Activated B cell treated with CpG ODN at 0.5 μM for 24 hours (primary cell): ENCODE results near the gene UBE2E2. TPM values are rescaled to one million over a fixed set of nuclear protein-coding genes. Genes with fewer than 3 reads are reported as not detected.

Experiments
- ATAC-seq: fragments of 200-7000 bp; cut with Tn5 transposase; one replicate; pipeline ENCODE4 v1.10.0; 2021; ENCODE audit warnings: low read depth, mild to moderate bottlenecking, moderate library complexity
- CTCF ChIA-PET: fragments of 350-600 bp; sonication (Branson Sonifier 250); formaldehyde crosslinking; loops from one replicate; lab custom pipeline; 2021; ENCODE audit warnings: antibody characterized with exemption; lab: Charles Lee
- POLR2A ChIA-PET: fragments of 350-600 bp; sonication (Branson Sonifier 250); formaldehyde crosslinking; loops from one replicate; lab custom pipeline; 2021; ENCODE audit warnings: antibody characterized with exemption; lab: Charles Lee
- DNase-seq: peaks from one replicate; pipeline ENCODE4 v3.0.0; 2022
- H3K27ac Mint-ChIP-seq: one replicate; pipeline ENCODE4 v1.8.0; 2020; ENCODE audit warnings: mixed read lengths
- H3K27me3 Mint-ChIP-seq: one replicate; pipeline ENCODE4 v1.8.0; 2021; ENCODE audit warnings: mixed read lengths
- H3K36me3 Mint-ChIP-seq: one replicate; pipeline ENCODE4 v1.8.0; 2021; ENCODE audit warnings: low read depth, mixed read lengths
- H3K4me1 Mint-ChIP-seq: one replicate; pipeline ENCODE4 v1.8.0; 2021; ENCODE audit warnings: mixed read lengths
- H3K4me3 Mint-ChIP-seq: one replicate; pipeline ENCODE4 v1.8.0; 2020; ENCODE audit warnings: mild to moderate bottlenecking, mixed read lengths
- H3K9me3 Mint-ChIP-seq: one replicate; pipeline ENCODE4 v1.8.0; 2020; ENCODE audit warnings: mixed read lengths
- intact Hi-C: fragments of 100-400 bp; cut with micrococcal nuclease; formaldehyde crosslinking; loops from one replicate; pipeline ENCODE4 v1.15.1; 2024
- total RNA-seq: library from RNA; stranded (reverse); gene quantifications from 2 replicates; pipeline ENCODE4 v1.2.3, GENCODE V29; 2022
- TF ChIP-seq, protein P1 (sequence below): fragments of 200-600 bp; IDR thresholded peaks from one replicate; pipeline ENCODE4 v1.8.0; 2022; ENCODE audit warnings: antibody characterized with exemption, mild to moderate bottlenecking

The UBE2E2 gene
- total RNA-seq, 1 donor from 2014 or later: 48.5 TPM

DNA sequence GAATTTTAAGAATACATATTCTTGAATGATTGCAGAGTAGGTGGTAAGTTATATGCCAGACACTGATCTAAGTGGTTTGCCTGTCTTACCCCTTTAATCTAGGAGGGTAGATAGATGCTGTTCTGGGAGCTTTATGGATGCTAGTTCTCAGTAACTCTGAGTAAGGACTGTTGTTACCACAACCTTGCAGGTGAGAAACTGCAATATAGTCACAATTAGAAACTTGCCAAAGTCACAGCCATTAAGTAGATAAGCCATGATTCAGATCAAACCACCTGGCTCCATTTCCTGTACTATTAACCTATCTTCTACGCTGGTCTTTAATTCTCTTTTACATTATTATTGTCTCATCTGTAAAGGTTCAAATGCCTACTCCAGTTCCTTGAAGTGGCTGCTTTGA, 46.8 kb downstream of the UBE2E2 start:
- DNase-seq (no peak), ATAC-seq (no peak)
- H3K4me3 Mint-ChIP-seq: no peak overlapping the region
- peaks cover 49% of the 10 kb centered on the region for H3K4me1 Mint-ChIP-seq
- intact Hi-C loops: no loop called here
- ChIA-PET POLR2A (no interaction called here), CTCF (no interaction called here)
- TF ChIP-seq, protein P1, sequence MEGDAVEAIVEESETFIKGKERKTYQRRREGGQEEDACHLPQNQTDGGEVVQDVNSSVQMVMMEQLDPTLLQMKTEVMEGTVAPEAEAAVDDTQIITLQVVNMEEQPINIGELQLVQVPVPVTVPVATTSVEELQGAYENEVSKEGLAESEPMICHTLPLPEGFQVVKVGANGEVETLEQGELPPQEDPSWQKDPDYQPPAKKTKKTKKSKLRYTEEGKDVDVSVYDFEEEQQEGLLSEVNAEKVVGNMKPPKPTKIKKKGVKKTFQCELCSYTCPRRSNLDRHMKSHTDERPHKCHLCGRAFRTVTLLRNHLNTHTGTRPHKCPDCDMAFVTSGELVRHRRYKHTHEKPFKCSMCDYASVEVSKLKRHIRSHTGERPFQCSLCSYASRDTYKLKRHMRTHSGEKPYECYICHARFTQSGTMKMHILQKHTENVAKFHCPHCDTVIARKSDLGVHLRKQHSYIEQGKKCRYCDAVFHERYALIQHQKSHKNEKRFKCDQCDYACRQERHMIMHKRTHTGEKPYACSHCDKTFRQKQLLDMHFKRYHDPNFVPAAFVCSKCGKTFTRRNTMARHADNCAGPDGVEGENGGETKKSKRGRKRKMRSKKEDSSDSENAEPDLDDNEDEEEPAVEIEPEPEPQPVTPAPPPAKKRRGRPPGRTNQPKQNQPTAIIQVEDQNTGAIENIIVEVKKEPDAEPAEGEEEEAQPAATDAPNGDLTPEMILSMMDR: no peak
- H3K27me3 Mint-ChIP-seq: no peaks in the 10 kb centered on the region
- H3K36me3 Mint-ChIP-seq: peaks cover 2% of the 10 kb centered on the region
- no peaks in the 10 kb centered on the region for H3K9me3 Mint-ChIP-seq
- H3K27ac Mint-ChIP-seq: no peak overlapping the region

GRCh38 chr3:23252122-23252521, 49.0 kb downstream of the UBE2E2 start:
- ATAC-seq: no peak
- H3K4me1 Mint-ChIP-seq: peaks cover 60% of the 10 kb centered on the region
- TF ChIP-seq, protein P1: no peak
- H3K27ac Mint-ChIP-seq: no peak overlapping the region
- H3K9me3 Mint-ChIP-seq: no peaks in the 10 kb centered on the region
- peaks cover 2% of the 10 kb centered on the region for H3K36me3 Mint-ChIP-seq
- intact Hi-C loops: no loop called here
- no peak for DNase-seq
- H3K4me3 Mint-ChIP-seq: no peak overlapping the region
- H3K27me3 Mint-ChIP-seq: no peaks in the 10 kb centered on the region
- ChIA-PET CTCF (no interaction called here), POLR2A (no interaction called here)

DNA sequence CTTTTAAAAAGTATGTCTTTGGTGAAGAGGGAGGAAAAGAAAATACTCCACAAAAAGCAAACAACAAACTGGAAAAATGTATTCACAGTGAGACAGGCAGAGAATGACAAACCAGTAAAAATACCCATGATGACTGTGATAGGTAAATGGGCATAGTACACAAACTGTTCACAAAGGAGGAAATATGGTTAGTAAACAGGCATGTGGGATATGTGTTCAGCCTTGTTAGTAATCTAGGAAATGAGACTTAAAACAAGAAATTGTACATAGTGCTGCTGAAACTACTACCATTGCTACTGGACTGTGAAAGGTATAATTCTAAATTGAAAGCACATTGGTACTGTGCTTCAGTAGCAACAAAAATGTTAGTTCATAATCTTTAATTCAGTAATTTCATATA, 50.1 kb downstream of the UBE2E2 start:
- DNase-seq: no peak
- H3K4me1 Mint-ChIP-seq: peaks cover 61% of the 10 kb centered on the region
- ATAC-seq: no peak
- intact Hi-C loops: no loop called here
- ChIA-PET CTCF (no interaction called here), POLR2A (no interaction called here)
- H3K36me3 Mint-ChIP-seq: peaks cover 2% of the 10 kb centered on the region
- H3K27ac Mint-ChIP-seq: no peak overlapping the region
- TF ChIP-seq, protein P1: no peak
- no peaks in the 10 kb centered on the region for H3K9me3 Mint-ChIP-seq
- no peak overlapping the region for H3K4me3 Mint-ChIP-seq
- no peaks in the 10 kb centered on the region for H3K27me3 Mint-ChIP-seq

GRCh38 chr3:23254282-23254681, 51.2 kb downstream of the UBE2E2 start:
- ATAC-seq: no peak
- Mint-ChIP-seq H3K36me3 (no peaks in the 10 kb centered on the region), H3K4me1 (peaks cover 57% of the 10 kb centered on the region), H3K27ac (no peak overlapping the region), H3K27me3 (no peaks in the 10 kb centered on the region), H3K4me3 (peak overlapping the region; percentile 0), H3K9me3 (no peaks in the 10 kb centered on the region)
- TF ChIP-seq, protein P1: no peak
- no peak for DNase-seq
- ChIA-PET POLR2A (interaction anchor here (1.2 kb wide), 1 partner anchor 69 kb away, joined by 14 read pairs; no protein-coding TSS in a partner anchor), CTCF (no interaction called here)
- intact Hi-C loops: no loop called here

GRCh38 chr3:23254835-23255234, 51.7 kb downstream of the UBE2E2 start:
- POLR2A ChIA-PET: interaction anchor here (1.2 kb wide), 1 partner anchor 69 kb away, joined by 14 read pairs; no protein-coding TSS in a partner anchor
- ATAC-seq (peak; percentile 28), DNase-seq (no peak)
- no peak overlapping the region for H3K27ac Mint-ChIP-seq
- H3K4me3 Mint-ChIP-seq: no peak overlapping the region
- CTCF ChIA-PET: no interaction called here
- peaks cover 59% of the 10 kb centered on the region for H3K4me1 Mint-ChIP-seq
- no peaks in the 10 kb centered on the region for H3K36me3 Mint-ChIP-seq
- H3K9me3 Mint-ChIP-seq: no peaks in the 10 kb centered on the region
- intact Hi-C loops: no loop called here
- H3K27me3 Mint-ChIP-seq: no peaks in the 10 kb centered on the region
- TF ChIP-seq, protein P1: no peak
